GM10266 (cell line): ENCODE data around the gene CES4A.

Source experiments
- DNase-seq: peaks from one replicate; pipeline ENCODE4 v3.0.0; 2012; ENCODE audit errors: extremely low spot score
- CTCF ChIP-seq: IDR thresholded peaks from 2 replicates; pipeline ENCODE4 v1.5.1; 2012; ENCODE audit warnings: mild to moderate bottlenecking, low read depth; ENCODE audit not compliant: control insufficient read depth, insufficient read depth; ENCODE audit errors: missing control alignments

Gene CES4A

GRCh38 chr16:67011274-67011673 is 22.9 kb downstream of the CES4A start:
- DNase-seq: no peak
- no peak for TF ChIP-seq CTCF

- no peak for DNase-seq
- no peak for TF ChIP-seq CTCF
Observed at GRCh38 chr16:67013233-67013822, 24.9 kb downstream of the CES4A start.

DNA sequence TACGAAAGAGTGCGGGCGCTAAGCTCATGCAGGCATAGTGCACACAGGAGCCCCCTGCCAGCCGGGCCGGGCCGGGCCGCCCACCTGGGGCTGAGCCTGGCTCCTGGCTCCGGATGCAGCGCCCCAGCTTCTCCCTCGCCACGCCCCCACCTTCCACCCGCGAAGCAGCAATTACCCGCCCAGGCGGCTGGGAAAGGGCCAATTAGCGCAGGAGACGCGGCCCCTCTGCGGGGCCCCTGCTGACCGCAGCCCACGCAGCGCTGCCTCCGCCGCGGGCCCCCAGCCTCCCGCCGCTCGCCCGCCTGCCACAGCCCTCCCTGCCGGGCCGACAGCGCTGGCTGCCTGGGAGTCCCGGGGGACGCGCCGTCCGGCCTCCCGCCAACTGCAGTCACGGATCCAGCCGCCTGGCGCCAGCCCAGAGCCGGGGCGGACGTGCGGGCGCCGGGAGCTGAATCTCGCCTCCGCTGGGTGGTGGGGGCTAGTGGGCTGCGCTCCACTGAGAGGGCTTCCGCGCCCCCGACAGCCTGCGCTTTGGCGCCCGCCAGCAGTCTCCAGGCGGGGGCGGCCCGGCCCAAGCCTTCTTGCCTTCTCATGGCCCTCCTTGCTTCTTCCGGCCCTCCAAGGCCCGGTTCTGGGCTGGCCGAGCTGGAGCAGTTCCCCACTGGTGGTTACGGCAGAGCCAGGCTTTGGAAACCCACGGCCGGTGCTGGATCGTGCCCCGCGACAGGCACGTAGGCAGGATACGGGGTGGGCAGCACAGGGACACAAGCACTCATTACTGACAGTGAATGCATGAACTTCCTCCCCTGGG is 25.6 kb downstream of the CES4A start:
- peak; percentile 15 for TF ChIP-seq CTCF
- DNase-seq: peak; percentile 72

DNA sequence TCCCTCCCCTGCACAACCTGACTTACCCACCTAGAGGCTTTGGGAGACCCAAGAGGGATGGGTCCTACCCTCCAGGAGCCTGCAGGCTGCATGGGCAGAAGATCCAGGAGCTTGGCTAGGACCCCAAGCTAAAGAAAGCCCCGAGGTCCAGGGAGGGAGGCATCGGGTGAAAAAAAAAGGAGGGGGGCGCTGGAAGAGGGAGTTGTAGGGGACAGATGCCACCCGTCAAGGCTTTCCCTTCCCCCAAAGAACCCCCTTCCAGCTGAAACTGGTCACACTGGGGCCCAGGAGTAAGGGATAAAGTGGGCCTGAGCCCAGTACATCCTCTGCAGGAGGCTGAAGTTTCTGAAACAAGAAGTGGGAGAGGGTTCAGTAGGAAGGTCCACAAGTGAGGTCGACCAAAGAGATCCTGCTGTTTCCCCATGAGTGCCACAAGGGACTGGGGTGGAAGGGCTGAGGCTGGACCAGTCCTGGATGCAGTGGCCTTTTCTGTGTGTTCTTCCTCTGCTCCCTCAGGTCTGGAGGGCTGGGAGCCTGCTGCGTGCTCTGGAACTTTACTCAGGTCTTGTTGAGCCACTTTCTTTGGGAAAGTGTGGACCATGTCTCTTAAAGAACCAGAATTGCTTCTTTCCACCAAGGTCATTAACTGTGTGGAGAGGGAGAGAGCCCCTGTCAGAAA is 26.4 kb downstream of the CES4A start:
- DNase-seq: no peak
- no peak for TF ChIP-seq CTCF

DNA sequence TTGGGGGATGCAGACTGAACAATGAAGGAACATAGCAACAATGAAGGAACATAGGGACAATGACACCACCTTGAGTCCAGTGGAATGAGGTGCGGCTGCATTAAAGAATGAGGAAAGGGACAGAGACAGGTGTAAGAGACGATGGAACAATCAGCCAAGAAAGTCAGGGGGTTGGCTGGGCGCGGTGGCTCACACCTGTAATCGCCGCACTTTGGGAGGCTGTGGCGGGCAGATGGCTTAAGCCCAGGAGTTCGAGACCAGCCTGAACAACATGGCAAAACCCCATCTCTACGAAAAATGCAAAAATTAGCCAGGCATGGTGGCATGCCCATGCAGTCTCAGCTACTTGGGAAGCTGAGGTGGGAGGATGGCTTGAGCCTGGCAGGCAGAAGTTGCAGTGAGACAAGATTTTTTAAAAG is 26.9 kb downstream of the CES4A start:
- no peak for DNase-seq
- peak; percentile 11 for TF ChIP-seq CTCF

DNA sequence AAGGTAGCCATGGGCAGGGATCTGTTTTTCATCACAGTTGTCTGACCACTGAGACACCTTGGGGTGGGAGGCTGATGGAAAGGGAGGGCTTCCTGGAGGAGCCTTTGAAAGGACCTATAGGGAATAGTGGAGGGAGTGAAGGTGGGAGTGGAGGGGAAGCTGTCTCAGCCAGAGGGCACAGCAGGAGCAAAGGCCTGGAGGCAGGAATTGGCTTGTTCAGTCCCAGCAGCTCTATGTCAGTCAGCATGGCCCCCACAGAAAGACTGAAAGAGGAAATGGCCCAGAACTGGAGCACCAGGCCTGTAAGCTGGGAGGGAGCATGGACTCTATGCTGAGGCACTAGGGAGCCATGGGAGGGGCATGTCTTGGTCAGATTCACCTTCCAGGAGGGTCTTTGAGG is 27.8 kb downstream of the CES4A start:
- no peak for TF ChIP-seq CTCF
- no peak for DNase-seq
